ENCODE data around the gene THRB. TPM values are rescaled to one million over a fixed set of nuclear protein-coding genes. Genes with fewer than 3 reads are reported as not detected.

The THRB gene
- total RNA-seq, 3 donors from 2014 or later: 29.8 to 40.2 (median 39.2) TPM

- no peaks in the 10 kb centered on the region for H3K4me1 ChIP-seq
- no peak overlapping the region for H3K4me3 ChIP-seq
- no peak overlapping the region for H3K27ac ChIP-seq
- no peaks in the 10 kb centered on the region for H3K27me3 ChIP-seq
- H3K36me3 ChIP-seq: no peaks in the 10 kb centered on the region
- intact Hi-C loops (cut with DNase I; ENCODE audit: low total_unique reads): no loop called here
- H3K9me3 ChIP-seq: peaks cover 0 to 3% of the 10 kb centered on the region in 2 donors
- DNase-seq (ENCODE audit: low spot score in 2 of 2): no peak
- TF ChIP-seq POLR2A (IDR thresholded peaks at IDR 0.05) (no peak), POLR2AphosphoS5 (IDR thresholded peaks at IDR 0.05) (no peak)
- TF ChIP-seq, protein P1, sequence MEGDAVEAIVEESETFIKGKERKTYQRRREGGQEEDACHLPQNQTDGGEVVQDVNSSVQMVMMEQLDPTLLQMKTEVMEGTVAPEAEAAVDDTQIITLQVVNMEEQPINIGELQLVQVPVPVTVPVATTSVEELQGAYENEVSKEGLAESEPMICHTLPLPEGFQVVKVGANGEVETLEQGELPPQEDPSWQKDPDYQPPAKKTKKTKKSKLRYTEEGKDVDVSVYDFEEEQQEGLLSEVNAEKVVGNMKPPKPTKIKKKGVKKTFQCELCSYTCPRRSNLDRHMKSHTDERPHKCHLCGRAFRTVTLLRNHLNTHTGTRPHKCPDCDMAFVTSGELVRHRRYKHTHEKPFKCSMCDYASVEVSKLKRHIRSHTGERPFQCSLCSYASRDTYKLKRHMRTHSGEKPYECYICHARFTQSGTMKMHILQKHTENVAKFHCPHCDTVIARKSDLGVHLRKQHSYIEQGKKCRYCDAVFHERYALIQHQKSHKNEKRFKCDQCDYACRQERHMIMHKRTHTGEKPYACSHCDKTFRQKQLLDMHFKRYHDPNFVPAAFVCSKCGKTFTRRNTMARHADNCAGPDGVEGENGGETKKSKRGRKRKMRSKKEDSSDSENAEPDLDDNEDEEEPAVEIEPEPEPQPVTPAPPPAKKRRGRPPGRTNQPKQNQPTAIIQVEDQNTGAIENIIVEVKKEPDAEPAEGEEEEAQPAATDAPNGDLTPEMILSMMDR (IDR thresholded peaks at IDR 0.05): no peak
Observed at GRCh38 chr3:24462737-24463136, 31.9 kb downstream of the THRB start.

DNA sequence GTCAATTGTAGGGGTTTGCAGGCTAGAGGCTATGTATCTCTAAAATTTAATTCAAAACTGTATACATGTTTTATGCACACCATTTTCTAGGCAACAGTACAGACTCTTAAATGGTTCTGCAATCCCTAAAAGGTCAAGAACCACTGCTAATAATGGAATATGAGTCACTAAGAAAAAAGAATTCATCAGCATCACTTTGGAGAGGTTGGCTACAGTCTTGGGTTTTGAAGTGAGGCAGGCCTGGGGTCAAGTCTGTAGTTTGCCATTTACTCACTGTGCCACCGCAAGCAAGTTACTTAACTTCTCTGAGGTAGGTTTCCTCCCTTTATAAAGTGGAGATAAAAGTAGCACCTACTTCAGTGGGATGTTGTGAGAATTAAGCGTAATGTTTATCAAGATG, 33.7 kb downstream of the THRB start:
- H3K27ac ChIP-seq: no peak overlapping the region
- DNase-seq (ENCODE audit: low spot score in 2 of 2): no peak
- intact Hi-C loops (cut with DNase I; ENCODE audit: low total_unique reads): no loop called here
- H3K4me3 ChIP-seq: no peak overlapping the region
- H3K36me3 ChIP-seq: no peaks in the 10 kb centered on the region
- H3K4me1 ChIP-seq: no peaks in the 10 kb centered on the region
- H3K9me3 ChIP-seq: peaks cover 0 to 3% of the 10 kb centered on the region in 2 donors
- TF ChIP-seq POLR2A (IDR thresholded peaks at IDR 0.05) (no peak), POLR2AphosphoS5 (IDR thresholded peaks at IDR 0.05) (no peak)
- TF ChIP-seq, protein P1 (IDR thresholded peaks at IDR 0.05): no peak
- H3K27me3 ChIP-seq: no peaks in the 10 kb centered on the region

DNA sequence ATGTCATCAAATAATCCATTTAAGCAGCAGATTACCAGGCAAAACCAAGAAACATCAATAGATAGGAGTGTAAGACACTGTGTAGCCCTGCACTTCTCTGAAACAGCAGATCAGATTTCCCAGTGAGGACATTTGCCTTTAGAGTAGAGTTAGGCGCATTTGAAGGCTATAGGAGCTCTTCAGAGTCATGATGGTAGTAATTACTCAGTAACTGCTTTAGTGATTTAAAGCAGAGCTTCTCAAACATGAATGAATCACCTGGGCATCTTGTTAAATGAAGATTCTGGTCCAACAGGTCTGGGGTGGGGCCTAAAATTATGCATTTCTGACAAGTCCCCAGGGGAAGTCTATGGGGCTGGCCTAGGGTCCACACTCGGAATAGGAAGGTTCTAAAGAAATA, 36.9 kb downstream of the THRB start:
- H3K9me3 ChIP-seq: no peaks in the 10 kb centered on the region
- H3K27ac ChIP-seq: no peak overlapping the region
- TF ChIP-seq POLR2A (IDR thresholded peaks at IDR 0.05): no peak
- no peak for TF ChIP-seq POLR2AphosphoS5 (IDR thresholded peaks at IDR 0.05)
- TF ChIP-seq, protein P1 (IDR thresholded peaks at IDR 0.05): no peak
- no peak overlapping the region for H3K4me3 ChIP-seq
- no peaks in the 10 kb centered on the region for H3K4me1 ChIP-seq
- H3K27me3 ChIP-seq: no peaks in the 10 kb centered on the region
- intact Hi-C loops (cut with DNase I; ENCODE audit: low total_unique reads): no loop called here
- DNase-seq (ENCODE audit: low spot score in 2 of 2): no peak
- no peaks in the 10 kb centered on the region for H3K36me3 ChIP-seq

- H3K27ac ChIP-seq: no peak overlapping the region
- no peaks in the 10 kb centered on the region for H3K36me3 ChIP-seq
- no peak for TF ChIP-seq POLR2AphosphoS5 (IDR thresholded peaks at IDR 0.05)
- TF ChIP-seq, protein P1 (IDR thresholded peaks at IDR 0.05): no peak
- no peak for TF ChIP-seq POLR2A (IDR thresholded peaks at IDR 0.05)
- DNase-seq (ENCODE audit: low spot score in 2 of 2): no peak
- H3K4me3 ChIP-seq: no peak overlapping the region
- no peaks in the 10 kb centered on the region for H3K9me3 ChIP-seq
- H3K27me3 ChIP-seq: no peaks in the 10 kb centered on the region
- intact Hi-C loops (cut with DNase I; ENCODE audit: low total_unique reads): no loop called here
- no peaks in the 10 kb centered on the region for H3K4me1 ChIP-seq
Observed at GRCh38 chr3:24454856-24455255, 39.8 kb downstream of the THRB start.

DNA sequence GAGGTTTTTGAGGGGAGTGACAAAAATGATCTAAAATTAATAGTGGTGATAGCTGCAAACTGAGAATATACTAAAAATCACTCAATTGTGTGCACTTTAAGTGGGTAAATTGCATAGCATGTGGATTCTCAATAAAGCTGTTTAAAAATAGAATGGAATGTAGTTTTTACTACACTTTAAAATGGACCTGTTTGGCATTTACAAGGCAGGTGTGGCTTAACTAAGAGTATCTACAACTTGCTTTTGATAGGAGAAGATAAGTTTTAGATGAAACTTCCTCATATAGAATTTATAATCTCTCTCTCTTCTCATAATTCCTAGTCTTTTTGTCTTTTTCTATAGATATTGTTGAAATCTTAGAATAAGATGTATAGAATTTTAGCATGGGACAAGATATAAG, 40.3 kb downstream of the THRB start:
- Histone ChIP-seq H3K27me3 (no peaks in the 10 kb centered on the region), H3K36me3 (no peaks in the 10 kb centered on the region), H3K4me1 (no peaks in the 10 kb centered on the region), H3K9me3 (no peaks in the 10 kb centered on the region), H3K4me3 (no peak overlapping the region), H3K27ac (no peak overlapping the region)
- DNase-seq (ENCODE audit: low spot score in 2 of 2): no peak
- intact Hi-C loops (cut with DNase I; ENCODE audit: low total_unique reads): no loop called here
- TF ChIP-seq POLR2AphosphoS5 (IDR thresholded peaks at IDR 0.05): no peak
- TF ChIP-seq POLR2A (IDR thresholded peaks at IDR 0.05): no peak
- TF ChIP-seq, protein P1 (IDR thresholded peaks at IDR 0.05): no peak
